Osteocyte (in vitro differentiated cells): ENCODE results near the gene RBM4B. TPM values are rescaled to one million over a fixed set of nuclear protein-coding genes. Genes with fewer than 3 reads are reported as not detected.

Experiments
- DNase-seq: peaks from one replicate; pipeline ENCODE4 v3.0.0; 2021; ENCODE audit warnings: mixed read lengths; ENCODE audit not compliant: unreplicated experiment; ENCODE audit errors: extremely low spot score
- H3K27ac Mint-ChIP-seq: one replicate; pipeline ENCODE4 v1.8.0; 2021; ENCODE audit warnings: mild to moderate bottlenecking, mixed read lengths; ENCODE audit not compliant: unreplicated experiment
- H3K27me3 Mint-ChIP-seq: one replicate; pipeline ENCODE4 v1.8.0; 2021; ENCODE audit warnings: mixed read lengths; ENCODE audit not compliant: unreplicated experiment
- H3K36me3 Mint-ChIP-seq: one replicate; pipeline ENCODE4 v1.8.0; 2021; ENCODE audit warnings: mixed read lengths; ENCODE audit not compliant: unreplicated experiment
- H3K4me1 Mint-ChIP-seq: one replicate; pipeline ENCODE4 v1.8.0; 2021; ENCODE audit warnings: mixed read lengths; ENCODE audit not compliant: unreplicated experiment
- H3K4me3 Mint-ChIP-seq: one replicate; pipeline ENCODE4 v1.8.0; 2021; ENCODE audit warnings: mild to moderate bottlenecking, moderate library complexity, mixed read lengths; ENCODE audit not compliant: unreplicated experiment
- H3K9me3 Mint-ChIP-seq: one replicate; pipeline ENCODE4 v1.8.0; 2021; ENCODE audit warnings: mixed read lengths; ENCODE audit not compliant: unreplicated experiment
- total RNA-seq: library from RNA; stranded (reverse); gene quantifications from 2 replicates; pipeline ENCODE4 v1.2.1, GENCODE V29; 2021
- TF ChIP-seq, protein P1 (sequence below): fragments of 200-600 bp; sonication (generic); IDR thresholded peaks from 2 replicates; pipeline ENCODE4 v1.5.0; 2021; ENCODE audit warnings: antibody characterized with exemption, mild to moderate bottlenecking, moderate library complexity

RBM4B gene
- total RNA-seq, 1 donor from 2014 or later, result 31.4 TPM

DNA sequence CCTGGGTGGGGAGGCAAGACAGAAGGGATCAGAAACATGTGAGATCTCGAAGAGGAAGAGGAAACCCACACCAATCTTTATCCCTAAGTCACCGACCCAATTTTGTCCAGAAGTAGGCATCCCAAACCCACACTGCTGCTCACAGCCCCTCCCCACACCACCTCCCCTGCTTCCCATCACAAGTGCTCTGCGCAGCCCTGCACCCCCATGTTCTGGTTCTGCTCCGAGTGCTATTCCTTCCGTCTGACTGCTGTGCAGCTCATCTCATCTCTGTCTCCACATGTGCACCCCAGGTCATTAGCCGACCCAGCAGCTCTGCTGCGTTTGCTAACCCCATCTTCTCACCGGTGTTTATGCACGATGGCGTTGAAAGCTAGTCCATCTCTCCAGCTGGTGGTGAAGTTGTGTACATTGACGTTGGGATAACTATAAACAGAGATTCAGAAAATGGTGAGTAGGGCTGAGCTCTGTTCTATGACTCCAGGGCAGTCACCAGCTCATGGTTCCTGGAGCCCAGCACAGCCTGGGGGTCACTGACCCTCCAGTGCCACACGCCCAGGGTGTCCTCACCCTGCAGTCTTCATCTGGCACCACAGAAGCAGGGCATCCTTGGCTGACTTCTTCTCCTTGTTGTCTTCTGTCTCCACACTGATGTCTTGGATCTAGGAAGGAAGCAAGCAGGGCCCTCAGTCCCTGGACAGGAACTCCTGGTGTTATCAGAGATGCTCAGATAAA lies 36.2 kb upstream of the RBM4B start:
- Mint-ChIP-seq H3K27ac (no peak overlapping the region), H3K36me3 (no peaks in the 10 kb centered on the region), H3K4me3 (no peak overlapping the region), H3K4me1 (no peaks in the 10 kb centered on the region), H3K9me3 (no peaks in the 10 kb centered on the region), H3K27me3 (no peaks in the 10 kb centered on the region)
- TF ChIP-seq, protein P1, sequence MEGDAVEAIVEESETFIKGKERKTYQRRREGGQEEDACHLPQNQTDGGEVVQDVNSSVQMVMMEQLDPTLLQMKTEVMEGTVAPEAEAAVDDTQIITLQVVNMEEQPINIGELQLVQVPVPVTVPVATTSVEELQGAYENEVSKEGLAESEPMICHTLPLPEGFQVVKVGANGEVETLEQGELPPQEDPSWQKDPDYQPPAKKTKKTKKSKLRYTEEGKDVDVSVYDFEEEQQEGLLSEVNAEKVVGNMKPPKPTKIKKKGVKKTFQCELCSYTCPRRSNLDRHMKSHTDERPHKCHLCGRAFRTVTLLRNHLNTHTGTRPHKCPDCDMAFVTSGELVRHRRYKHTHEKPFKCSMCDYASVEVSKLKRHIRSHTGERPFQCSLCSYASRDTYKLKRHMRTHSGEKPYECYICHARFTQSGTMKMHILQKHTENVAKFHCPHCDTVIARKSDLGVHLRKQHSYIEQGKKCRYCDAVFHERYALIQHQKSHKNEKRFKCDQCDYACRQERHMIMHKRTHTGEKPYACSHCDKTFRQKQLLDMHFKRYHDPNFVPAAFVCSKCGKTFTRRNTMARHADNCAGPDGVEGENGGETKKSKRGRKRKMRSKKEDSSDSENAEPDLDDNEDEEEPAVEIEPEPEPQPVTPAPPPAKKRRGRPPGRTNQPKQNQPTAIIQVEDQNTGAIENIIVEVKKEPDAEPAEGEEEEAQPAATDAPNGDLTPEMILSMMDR, result no peak
- no peak for DNase-seq

DNA sequence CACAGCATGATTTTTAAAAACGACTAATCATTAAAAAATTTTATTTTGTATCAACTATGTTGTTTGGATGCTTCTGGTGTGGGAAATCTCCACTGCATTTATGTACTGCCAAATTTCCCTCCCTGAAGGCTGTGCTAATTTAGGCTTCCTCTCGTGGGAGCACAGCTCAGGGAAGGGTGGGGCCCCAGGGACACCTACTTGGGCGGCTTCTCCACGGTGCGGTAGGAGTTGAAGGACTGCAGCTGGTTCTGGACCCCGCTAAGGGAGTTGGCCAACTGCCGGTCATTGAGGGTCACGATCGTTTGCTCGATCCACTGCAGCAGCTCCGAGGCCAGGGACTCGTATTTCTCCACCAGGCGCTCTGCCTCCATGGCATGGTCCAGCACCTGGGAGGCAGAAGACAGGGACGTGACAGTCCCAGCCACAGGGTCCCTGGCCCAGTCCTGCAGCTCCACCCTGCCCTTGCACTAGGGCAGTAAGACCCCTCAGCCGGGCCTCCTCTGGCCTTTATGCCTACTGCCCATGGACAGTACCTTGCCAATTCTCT lies 32.8 kb upstream of the RBM4B start:
- no peak for DNase-seq
- Mint-ChIP-seq H3K36me3 (no peaks in the 10 kb centered on the region), H3K27ac (no peak overlapping the region), H3K4me1 (no peaks in the 10 kb centered on the region), H3K4me3 (no peak overlapping the region), H3K9me3 (no peaks in the 10 kb centered on the region), H3K27me3 (no peaks in the 10 kb centered on the region)
- TF ChIP-seq, protein P1, result no peak

DNA sequence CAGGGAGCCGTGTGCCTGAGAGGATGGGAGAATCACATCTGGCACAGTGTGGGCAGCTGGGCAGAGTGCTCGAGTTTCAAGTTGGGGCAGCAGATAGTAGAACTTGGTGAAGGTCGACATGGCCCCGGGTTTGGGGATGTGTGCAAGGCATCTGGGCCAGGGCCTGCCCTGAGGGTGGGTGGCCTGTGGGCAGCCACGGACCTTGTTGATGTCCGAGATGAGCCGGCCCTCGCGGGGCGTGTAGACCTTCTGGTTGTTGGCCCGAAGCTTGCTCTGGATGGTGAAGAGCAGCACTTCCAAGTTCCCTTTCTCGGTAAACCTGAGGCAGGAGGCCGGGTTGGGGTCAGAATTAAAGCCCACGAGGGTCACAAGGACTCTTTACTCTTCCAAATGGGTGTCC lies 31.0 kb upstream of the RBM4B start:
- H3K36me3 Mint-ChIP-seq, result no peaks in the 10 kb centered on the region
- no peak overlapping the region for H3K4me3 Mint-ChIP-seq
- no peaks in the 10 kb centered on the region for H3K4me1 Mint-ChIP-seq
- no peak for DNase-seq
- no peaks in the 10 kb centered on the region for H3K9me3 Mint-ChIP-seq
- no peak overlapping the region for H3K27ac Mint-ChIP-seq
- TF ChIP-seq, protein P1, result no peak
- no peaks in the 10 kb centered on the region for H3K27me3 Mint-ChIP-seq

DNA sequence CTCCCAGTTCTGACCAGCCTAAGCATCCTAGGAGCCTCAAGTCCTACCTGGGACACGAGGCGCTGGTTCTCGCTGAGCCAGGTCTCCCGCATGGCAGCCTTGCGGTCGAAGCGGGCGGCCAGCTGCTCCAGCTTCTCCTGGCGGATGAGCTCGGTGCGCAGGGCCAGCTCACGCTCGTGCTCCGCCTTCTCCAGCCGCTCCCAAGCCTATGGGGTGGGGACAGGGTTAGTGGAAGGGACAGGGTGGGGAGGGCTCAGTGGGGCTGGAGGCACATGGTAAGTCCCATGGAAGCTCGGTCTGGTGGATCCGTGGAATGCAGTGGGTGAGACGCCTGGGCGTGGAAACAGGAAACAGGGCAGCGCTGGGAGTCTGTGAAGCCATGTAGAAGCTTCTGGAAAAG lies 30.4 kb upstream of the RBM4B start:
- Mint-ChIP-seq H3K27ac (no peak overlapping the region), H3K4me3 (no peak overlapping the region), H3K36me3 (no peaks in the 10 kb centered on the region), H3K9me3 (no peaks in the 10 kb centered on the region), H3K4me1 (no peaks in the 10 kb centered on the region), H3K27me3 (no peaks in the 10 kb centered on the region)
- TF ChIP-seq, protein P1, result no peak
- no peak for DNase-seq

DNA sequence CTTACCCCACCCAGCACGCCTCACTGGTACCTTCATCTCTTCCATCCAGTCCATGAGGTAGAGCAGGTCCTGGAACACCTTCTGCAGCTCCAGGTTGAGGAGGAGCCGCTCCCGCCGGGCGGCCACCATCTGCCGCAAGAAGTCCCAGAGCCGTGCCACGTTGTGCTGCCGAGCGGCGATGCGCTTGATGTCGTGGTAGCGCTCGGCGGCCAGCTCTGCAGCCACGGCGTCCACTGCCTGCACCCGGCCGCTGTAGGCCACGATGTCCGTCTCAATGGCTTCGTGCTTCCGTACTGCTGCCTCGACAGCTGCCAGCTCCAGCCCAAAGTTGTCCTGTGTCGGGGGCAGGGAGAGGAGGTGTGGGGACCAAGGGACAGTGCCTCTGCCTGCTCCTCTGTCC lies 29.8 kb upstream of the RBM4B start:
- no peak overlapping the region for H3K27ac Mint-ChIP-seq
- TF ChIP-seq, protein P1, result no peak
- no peak overlapping the region for H3K4me3 Mint-ChIP-seq
- H3K4me1 Mint-ChIP-seq, result no peaks in the 10 kb centered on the region
- H3K36me3 Mint-ChIP-seq, result no peaks in the 10 kb centered on the region
- H3K9me3 Mint-ChIP-seq, result no peaks in the 10 kb centered on the region
- H3K27me3 Mint-ChIP-seq, result no peaks in the 10 kb centered on the region
- no peak for DNase-seq
